A673 (cell line): ENCODE results near the gene LHPP. TPM values are rescaled to one million over a fixed set of nuclear protein-coding genes. Genes with fewer than 3 reads are reported as not detected.

Source experiments
- BruUV-seq: library from RNA; stranded (reverse); fragments of 400-500 nt; replicated peaks from 2 replicates; lab custom pipeline; 2021; lab: Mats Ljungman, UMichigan
- CTCF ChIA-PET: fragments of 300-600 bp; sonication (Branson Sonifier 250); formaldehyde crosslinking; loops from one replicate; lab custom pipeline; 2022; ENCODE audit warnings: antibody characterized with exemption; lab: Charles Lee
- POLR2A ChIA-PET: fragments of 300-600 bp; sonication (Branson Sonifier 250); formaldehyde crosslinking; loops from one replicate; lab custom pipeline; 2022; ENCODE audit warnings: antibody characterized with exemption; ENCODE audit not compliant: low non-redundant PET; lab: Charles Lee
- DNase-seq: peaks from one replicate; pipeline ENCODE4 v3.0.0-alpha.2; 2015; ENCODE audit warnings: low spot score
- H3K27ac ChIP-seq: fragments of 200-600 bp; sonication (generic); 2 replicates; pipeline ENCODE4 v1.5.1; 2016; ENCODE audit warnings: mixed run types, low read depth, mild to moderate bottlenecking, mixed read lengths, antibody characterized with exemption, low read length; ENCODE audit not compliant: poor library complexity, severe bottlenecking
- H3K27me3 ChIP-seq: fragments of 200-600 bp; sonication (generic); replicated peaks from 2 replicates; pipeline ENCODE4 v1.6.1; 2017; ENCODE audit warnings: mixed run types, low read depth, mild to moderate bottlenecking, mixed read lengths, antibody characterized with exemption, low read length; ENCODE audit not compliant: insufficient read depth, poor library complexity
- H3K36me3 ChIP-seq: fragments of 200-600 bp; sonication (generic); 2 replicates; pipeline ENCODE4 v1.6.1; 2016; ENCODE audit warnings: mixed run types, mild to moderate bottlenecking, mixed read lengths, antibody characterized with exemption, low read length; ENCODE audit not compliant: insufficient read depth, poor library complexity, severe bottlenecking
- H3K4me1 ChIP-seq: fragments of 200-600 bp; sonication (generic); 2 replicates; pipeline ENCODE4 v1.6.1; 2017; ENCODE audit warnings: mixed run types, mild to moderate bottlenecking, mixed read lengths, antibody characterized with exemption, low read length; ENCODE audit not compliant: insufficient read depth, poor library complexity, severe bottlenecking
- H3K4me3 ChIP-seq: fragments of 200-600 bp; sonication (generic); 2 replicates; pipeline ENCODE4 v1.5.1; 2016; ENCODE audit warnings: low read depth, mixed run types, mild to moderate bottlenecking, mixed read lengths, low read length; ENCODE audit not compliant: poor library complexity, severe bottlenecking
- H3K9me3 ChIP-seq: fragments of 200-600 bp; sonication (generic); 2 replicates; pipeline ENCODE4 v1.6.1; 2016; ENCODE audit warnings: mixed run types, low read depth, mild to moderate bottlenecking, mixed read lengths, antibody characterized with exemption, low read length; ENCODE audit not compliant: poor library complexity, severe bottlenecking
- EZH2 ChIP-seq: fragments of 200-600 bp; sonication (generic); IDR thresholded peaks from 2 replicates; pipeline ENCODE4 v1.6.1; 2017; ENCODE audit warnings: borderline replicate concordance, low read depth, mild to moderate bottlenecking, mixed read lengths, antibody characterized with exemption, low read length; ENCODE audit not compliant: poor library complexity, severe bottlenecking
- intact Hi-C: fragments of 100-400 bp; cut with micrococcal nuclease; formaldehyde crosslinking; loops from one replicate; pipeline ENCODE4 v1.10.0; 2022; ENCODE audit not compliant: unreplicated experiment
- total RNA-seq: library from RNA; stranded (reverse); gene quantifications from 2 replicates; pipeline ENCODE4 v1.2.3, GENCODE V29; 2021
- TF ChIP-seq, protein P1 (sequence below): fragments of 300-800, 200-600 bp; sonication (generic); conservative IDR thresholded peaks from 2 replicates; pipeline ENCODE4 v1.5.1; 2017; ENCODE audit warnings: low read depth, mild to moderate bottlenecking, antibody characterized with exemption, low read length, moderate library complexity, mixed read lengths

The LHPP gene
- total RNA-seq, 1 experiment from 2014 or later: 2.3 TPM

DNA sequence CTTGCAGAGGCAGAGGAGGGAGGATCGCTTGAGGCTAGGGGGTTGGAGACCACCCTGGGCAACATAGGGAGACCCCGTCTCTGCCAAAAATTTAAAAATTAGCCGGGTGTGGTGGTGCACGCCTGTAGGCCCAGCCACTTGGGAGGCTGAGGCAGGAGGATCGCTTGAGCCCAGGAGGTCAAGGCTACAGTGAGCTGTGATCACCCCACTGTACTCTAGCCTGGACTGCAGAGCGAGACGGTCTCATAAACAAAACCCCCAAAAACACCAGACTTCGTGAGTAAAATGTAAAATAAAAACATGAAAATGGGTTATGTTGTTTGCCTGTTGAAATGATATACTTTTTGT, 699 bp downstream of the LHPP start:
- no peaks in the 10 kb centered on the region for H3K27me3 ChIP-seq
- no peaks in the 10 kb centered on the region for H3K9me3 ChIP-seq
- peak overlapping the region; percentile 79 for H3K4me3 ChIP-seq
- peak overlapping the region; percentile 71 for H3K27ac ChIP-seq
- intact Hi-C loops: no loop called here
- no peak for DNase-seq
- TF ChIP-seq EZH2: no peak
- TF ChIP-seq, protein P1, sequence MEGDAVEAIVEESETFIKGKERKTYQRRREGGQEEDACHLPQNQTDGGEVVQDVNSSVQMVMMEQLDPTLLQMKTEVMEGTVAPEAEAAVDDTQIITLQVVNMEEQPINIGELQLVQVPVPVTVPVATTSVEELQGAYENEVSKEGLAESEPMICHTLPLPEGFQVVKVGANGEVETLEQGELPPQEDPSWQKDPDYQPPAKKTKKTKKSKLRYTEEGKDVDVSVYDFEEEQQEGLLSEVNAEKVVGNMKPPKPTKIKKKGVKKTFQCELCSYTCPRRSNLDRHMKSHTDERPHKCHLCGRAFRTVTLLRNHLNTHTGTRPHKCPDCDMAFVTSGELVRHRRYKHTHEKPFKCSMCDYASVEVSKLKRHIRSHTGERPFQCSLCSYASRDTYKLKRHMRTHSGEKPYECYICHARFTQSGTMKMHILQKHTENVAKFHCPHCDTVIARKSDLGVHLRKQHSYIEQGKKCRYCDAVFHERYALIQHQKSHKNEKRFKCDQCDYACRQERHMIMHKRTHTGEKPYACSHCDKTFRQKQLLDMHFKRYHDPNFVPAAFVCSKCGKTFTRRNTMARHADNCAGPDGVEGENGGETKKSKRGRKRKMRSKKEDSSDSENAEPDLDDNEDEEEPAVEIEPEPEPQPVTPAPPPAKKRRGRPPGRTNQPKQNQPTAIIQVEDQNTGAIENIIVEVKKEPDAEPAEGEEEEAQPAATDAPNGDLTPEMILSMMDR: no peak
- H3K36me3 ChIP-seq: no peaks in the 10 kb centered on the region
- CTCF ChIA-PET: no interaction called here
- H3K4me1 ChIP-seq: no peaks in the 10 kb centered on the region
- POLR2A ChIA-PET: no interaction called here
- BruUV-seq: no TSS peak

DNA sequence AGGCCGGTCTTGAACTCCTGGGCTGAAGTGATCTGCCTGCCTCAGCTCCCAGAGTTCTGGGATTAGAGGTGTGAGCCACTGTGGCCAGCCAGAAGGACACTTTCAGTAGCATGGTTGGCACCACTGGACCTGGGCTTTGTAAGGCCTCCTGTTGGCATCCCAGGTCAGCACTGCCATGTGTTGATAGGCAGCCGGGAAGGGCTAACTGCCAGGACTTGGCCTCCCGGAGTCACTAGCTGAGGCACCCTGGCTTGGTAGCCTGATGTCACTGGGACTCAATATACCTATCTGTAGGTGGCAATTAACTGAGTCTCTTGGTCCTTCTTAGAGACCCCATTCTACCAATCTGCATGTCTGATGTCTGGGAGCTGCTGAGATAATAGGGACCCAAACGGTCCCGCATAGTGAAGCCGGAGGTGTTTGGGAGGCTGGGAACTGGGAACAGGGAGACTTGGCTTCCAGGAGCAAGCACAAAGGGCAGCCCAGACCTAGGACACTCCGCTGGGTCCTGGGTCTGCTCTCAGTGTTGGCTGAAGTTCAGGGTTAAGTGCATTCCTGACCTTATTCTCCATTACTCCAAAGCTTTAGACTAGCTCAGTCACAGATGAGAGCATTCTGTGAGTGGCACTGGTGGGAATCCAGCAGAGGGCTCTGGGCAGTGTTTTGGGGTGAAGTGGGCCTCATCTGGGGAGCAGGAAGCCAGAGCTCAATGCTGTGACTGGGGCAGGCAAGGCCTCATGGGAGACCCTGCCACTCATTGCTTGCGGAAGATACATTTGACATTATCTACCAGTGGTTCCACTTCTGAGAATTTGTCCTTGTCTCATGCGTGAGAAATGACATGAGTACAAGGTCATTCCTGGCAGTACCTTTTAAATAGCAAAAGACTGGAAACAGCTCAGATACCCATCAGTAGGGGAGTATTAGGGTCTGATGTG, 2.7 kb downstream of the LHPP start:
- no TSS peak for BruUV-seq
- intact Hi-C loops: no loop called here
- DNase-seq: no peak
- no peak overlapping the region for H3K4me3 ChIP-seq
- POLR2A ChIA-PET: no interaction called here
- no peak overlapping the region for H3K27ac ChIP-seq
- H3K36me3 ChIP-seq: no peaks in the 10 kb centered on the region
- no peaks in the 10 kb centered on the region for H3K9me3 ChIP-seq
- H3K27me3 ChIP-seq: no peaks in the 10 kb centered on the region
- no peaks in the 10 kb centered on the region for H3K4me1 ChIP-seq
- CTCF ChIA-PET: no interaction called here
- TF ChIP-seq EZH2: no peak
- TF ChIP-seq, protein P1: no peak

DNA sequence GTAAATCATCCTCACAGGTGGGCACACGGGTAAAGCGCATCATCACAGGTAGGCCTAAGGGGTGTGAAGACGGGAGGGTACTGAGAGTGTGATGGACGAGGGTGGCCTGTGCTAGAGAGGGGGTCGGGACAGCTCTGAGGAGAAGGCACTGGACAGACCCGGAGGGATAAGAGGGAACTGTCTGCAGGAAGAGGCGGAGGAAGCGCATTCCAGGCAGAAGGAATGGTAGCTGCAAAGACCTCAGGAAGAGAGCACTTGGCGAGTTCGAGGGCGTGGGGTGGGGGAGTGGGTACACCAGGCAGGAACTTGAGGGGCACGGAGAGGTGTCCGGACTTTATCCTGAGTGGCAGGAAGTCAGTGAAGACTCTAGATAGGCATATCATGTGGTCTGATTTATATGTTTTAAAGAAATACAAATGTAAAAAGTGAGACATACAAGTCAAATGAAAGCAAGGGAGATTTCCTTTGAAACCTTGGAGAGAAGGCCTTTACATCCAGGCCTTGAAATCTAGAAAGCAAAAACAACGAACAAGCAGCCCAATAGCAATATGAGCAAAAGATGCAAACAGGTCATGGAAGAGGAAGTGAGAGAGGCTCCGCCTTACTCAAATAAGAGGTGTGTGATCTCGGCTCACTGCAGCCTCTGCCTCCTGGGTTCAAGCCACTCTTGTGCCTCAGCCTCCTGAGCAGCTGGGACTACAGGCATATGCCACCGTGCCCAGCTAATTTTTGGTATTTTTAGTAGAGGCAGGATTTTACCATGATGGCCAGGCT, 3.6 kb downstream of the LHPP start:
- ChIA-PET POLR2A (no interaction called here), CTCF (no interaction called here)
- Histone ChIP-seq H3K4me1 (no peaks in the 10 kb centered on the region), H3K27ac (no peak overlapping the region), H3K36me3 (no peaks in the 10 kb centered on the region), H3K9me3 (no peaks in the 10 kb centered on the region), H3K27me3 (no peaks in the 10 kb centered on the region), H3K4me3 (no peak overlapping the region)
- TF ChIP-seq, protein P1: no peak
- intact Hi-C loops: no loop called here
- DNase-seq: no peak
- BruUV-seq: no TSS peak
